ENCODE measurements around the gene SGCA. TPM values are rescaled to one million over a fixed set of nuclear protein-coding genes. Genes with fewer than 3 reads are reported as not detected.

SGCA gene
- total RNA-seq, 2 donors from 2014 or later = 1.7 to 2.3 TPM

DNA sequence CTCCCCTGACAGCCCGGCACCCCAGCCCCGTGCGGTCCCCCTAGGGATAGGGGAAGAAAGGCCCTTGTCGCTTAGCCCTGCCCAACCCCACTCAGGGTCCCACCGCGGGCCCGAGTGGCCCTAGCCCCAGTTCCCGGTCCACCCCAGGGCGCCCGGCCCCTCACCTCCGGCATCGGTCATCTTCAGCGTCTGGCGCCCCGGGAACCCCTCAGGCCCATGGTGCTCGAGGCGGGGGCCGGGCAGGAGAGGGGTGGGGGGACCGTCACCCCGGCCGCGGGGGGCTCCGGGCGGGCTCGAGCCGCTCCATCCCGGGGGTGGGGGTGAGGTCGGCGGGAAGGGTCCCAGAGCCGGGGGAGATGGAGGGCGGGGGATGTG, 36.5 kb upstream of the SGCA start:
- DNase-seq (no peak), ATAC-seq (replicated peaks in 1 of 2) (peak; percentile 7 to 14)
- H3K27me3 Mint-ChIP-seq (ENCODE audit: low read depth) = peaks cover 22% of the 10 kb centered on the region
- H3K4me1 Mint-ChIP-seq (ENCODE audit: low read depth) = peaks cover 31% of the 10 kb centered on the region
- peak overlapping the region; percentile 63 to 79 for H3K4me3 Mint-ChIP-seq
- H3K9me3 Mint-ChIP-seq = no peaks in the 10 kb centered on the region
- H3K36me3 Mint-ChIP-seq (ENCODE audit: insufficient read depth in 2 of 2) = peaks cover 3 to 6% of the 10 kb centered on the region in 2 donors
- no peak overlapping the region for H3K27ac Mint-ChIP-seq

DNA sequence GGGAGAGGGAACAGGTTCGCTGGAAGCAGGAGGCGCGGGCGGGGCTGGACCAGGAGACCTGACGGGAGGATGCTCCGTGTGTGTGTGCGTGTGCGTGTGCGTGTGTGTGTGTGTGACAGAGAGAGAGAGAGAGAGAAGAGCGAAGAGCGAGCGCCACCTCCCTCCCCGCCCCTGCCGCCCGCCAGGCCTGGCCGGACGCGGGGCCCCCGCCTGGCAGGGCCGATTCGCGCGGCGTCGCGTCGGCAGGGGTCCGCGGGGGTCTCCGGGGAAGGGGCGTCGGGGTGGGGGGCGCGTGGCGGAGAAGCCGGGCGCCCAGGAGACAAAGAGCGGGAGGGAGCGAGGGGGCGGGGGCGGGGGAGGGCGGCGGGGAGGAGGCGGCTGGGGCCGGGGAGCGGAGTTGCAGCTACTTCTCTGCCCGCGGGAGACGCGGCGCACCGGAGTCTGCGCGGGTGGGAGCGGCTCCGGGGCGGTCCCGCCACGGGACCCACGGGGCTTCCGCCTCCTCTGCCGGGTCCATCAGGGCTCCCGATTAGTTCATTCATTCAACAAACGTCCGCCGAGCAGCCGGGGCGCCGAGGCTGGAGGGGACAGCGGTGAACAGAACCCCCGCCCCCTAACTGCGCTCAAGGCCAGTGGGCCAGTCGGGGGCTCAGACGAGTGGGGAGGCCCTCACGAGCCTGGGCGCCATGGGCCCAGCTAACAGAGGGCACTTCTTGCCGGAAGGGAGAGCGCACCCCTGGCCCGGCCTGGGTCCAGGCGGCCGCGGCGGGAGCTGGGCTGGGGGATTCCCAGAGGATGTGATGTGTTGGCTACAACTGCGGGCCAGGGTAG, 35.9 kb upstream of the SGCA start, which contains the start of gene SAMD14:
SAMD14 (minus strand) TSS at position 433 of the 831 bp plus-strand sequence. CDS start 5,201 bp downstream, outside the sequence.
- Mint-ChIP-seq H3K27ac (peak within 1 kb of the TSS; percentile 48), H3K9me3 (no peaks in the 10 kb centered on the region), H3K4me3 (peak within 1 kb of the TSS; percentile 76 to 79), H3K27me3 (ENCODE audit: low read depth) (peaks cover 22% of the 10 kb centered on the region), H3K4me1 (ENCODE audit: low read depth) (peaks cover 31% of the 10 kb centered on the region), H3K36me3 (ENCODE audit: insufficient read depth in 2 of 2) (peaks cover 3 to 6% of the 10 kb centered on the region in 2 donors)
- DNase-seq = peak; percentile 43 to 56
- ATAC-seq (replicated peaks in 1 of 2) = peak; percentile 60 to 67

- peaks cover 3 to 9% of the 10 kb centered on the region in 2 donors for H3K36me3 Mint-ChIP-seq (ENCODE audit: insufficient read depth in 2 of 2)
- no peak for DNase-seq
- H3K27ac Mint-ChIP-seq = peak overlapping the region; percentile 48
- H3K4me3 Mint-ChIP-seq = peak overlapping the region; percentile 70 to 76
- H3K27me3 Mint-ChIP-seq (ENCODE audit: low read depth) = peaks cover 22% of the 10 kb centered on the region
- no peaks in the 10 kb centered on the region for H3K9me3 Mint-ChIP-seq
- peak; percentile 14 to 42 for ATAC-seq (replicated peaks in 1 of 2)
- H3K4me1 Mint-ChIP-seq (ENCODE audit: low read depth) = peaks cover 31% of the 10 kb centered on the region
Observed at GRCh38 chr17:50130559-50131305, 35.1 kb upstream of the SGCA start.

DNA sequence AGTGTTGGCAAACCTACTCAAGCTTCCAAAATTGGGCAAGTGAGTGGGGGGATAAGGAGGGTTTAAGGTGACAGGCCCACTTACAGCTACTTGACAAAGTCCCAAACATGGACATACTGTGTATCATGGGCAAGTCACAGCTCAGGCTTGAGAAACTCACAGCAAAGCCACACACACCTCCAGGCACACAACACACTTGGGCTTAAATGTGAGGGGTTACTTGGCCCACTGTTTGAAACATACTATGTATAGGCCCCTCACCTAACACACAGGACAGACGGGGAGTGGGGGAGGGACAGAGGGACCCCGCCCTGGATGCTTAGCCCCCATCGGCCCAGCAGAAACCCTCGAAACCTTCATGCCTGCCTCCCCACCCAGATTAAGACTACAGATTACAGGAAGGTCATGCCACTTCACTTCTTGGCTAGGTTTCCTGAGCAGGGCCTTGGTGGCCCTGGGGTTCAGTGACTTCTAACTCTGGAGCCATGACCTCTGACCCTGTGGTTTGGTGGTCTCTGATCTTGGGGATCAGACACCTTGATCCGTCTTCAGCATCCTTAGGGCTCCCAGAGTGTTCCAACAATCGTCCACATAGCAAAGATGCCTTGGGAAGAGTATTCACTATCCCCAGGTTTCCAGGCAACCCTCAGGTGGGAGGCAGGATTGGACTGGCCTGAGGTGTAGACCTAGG, 33.6 kb upstream of the SGCA start:
- DNase-seq (no peak), ATAC-seq (replicated peaks in 1 of 2) (no peak)
- Mint-ChIP-seq H3K4me1 (ENCODE audit: low read depth) (peaks cover 42% of the 10 kb centered on the region), H3K9me3 (no peaks in the 10 kb centered on the region), H3K27ac (peak overlapping the region; percentile 42), H3K36me3 (ENCODE audit: insufficient read depth in 2 of 2) (peaks cover 3 to 17% of the 10 kb centered on the region in 2 donors), H3K4me3 (peak overlapping the region in 1 of 2 donors; percentile 70), H3K27me3 (ENCODE audit: low read depth) (peaks cover 22% of the 10 kb centered on the region)

DNA sequence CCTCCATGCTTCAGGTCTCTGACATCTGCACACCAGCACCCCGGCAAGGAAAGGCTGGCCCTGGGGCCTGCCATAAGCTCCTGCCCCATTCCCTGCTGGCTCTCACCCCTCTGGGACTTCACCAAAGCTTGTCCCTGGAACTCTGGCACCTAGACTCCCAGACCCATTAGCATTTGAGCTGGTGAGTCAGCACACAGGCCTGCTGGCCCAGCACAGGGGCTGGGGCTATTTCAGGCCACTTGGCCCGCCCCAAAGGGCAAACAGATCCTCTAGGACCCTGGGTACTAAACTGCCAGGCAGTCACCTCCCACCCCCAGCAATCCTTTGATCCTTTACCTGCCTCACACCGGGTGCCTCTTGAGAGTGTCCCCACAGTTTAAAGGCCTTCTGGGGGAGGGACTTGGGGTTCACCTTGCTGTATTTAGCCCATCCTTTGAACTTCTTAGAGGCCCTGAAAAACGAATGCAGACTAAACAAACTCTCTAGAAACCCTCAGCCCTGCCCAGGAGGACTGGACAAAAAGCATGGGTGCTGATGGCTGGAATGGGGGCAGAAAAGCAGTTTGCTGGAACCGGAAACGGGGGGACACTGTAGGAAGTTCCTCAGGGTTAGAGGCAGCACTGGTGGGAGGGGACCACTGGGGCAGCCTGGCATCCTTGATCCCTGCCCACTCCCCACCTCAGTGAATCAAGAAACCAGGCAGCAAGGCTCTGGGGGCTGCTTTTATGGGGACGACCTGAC, 32.6 kb upstream of the SGCA start:
- no peak overlapping the region for H3K4me3 Mint-ChIP-seq
- no peaks in the 10 kb centered on the region for H3K9me3 Mint-ChIP-seq
- H3K36me3 Mint-ChIP-seq (ENCODE audit: insufficient read depth in 2 of 2) = peaks cover 9 to 27% of the 10 kb centered on the region in 2 donors
- H3K27me3 Mint-ChIP-seq (ENCODE audit: low read depth) = peaks cover 16% of the 10 kb centered on the region
- DNase-seq (no peak), ATAC-seq (replicated peaks in 1 of 2) (no peak)
- H3K27ac Mint-ChIP-seq = no peak overlapping the region
- H3K4me1 Mint-ChIP-seq (ENCODE audit: low read depth) = peaks cover 45% of the 10 kb centered on the region

- DNase-seq (no peak), ATAC-seq (replicated peaks in 1 of 2) (no peak)
- Mint-ChIP-seq H3K27me3 (ENCODE audit: low read depth) (peaks cover 10% of the 10 kb centered on the region), H3K4me1 (ENCODE audit: low read depth) (peaks cover 40% of the 10 kb centered on the region), H3K9me3 (no peaks in the 10 kb centered on the region), H3K4me3 (no peak overlapping the region), H3K27ac (no peak overlapping the region), H3K36me3 (ENCODE audit: insufficient read depth in 2 of 2) (peaks cover 10 to 32% of the 10 kb centered on the region in 2 donors)
Observed at GRCh38 chr17:50133769-50134099, 32.1 kb upstream of the SGCA start.

GRCh38 chr17:50134206-50135110, 31.3 kb upstream of the SGCA start:
- Mint-ChIP-seq H3K4me1 (ENCODE audit: low read depth) (peaks cover 38% of the 10 kb centered on the region), H3K4me3 (no peak overlapping the region), H3K36me3 (ENCODE audit: insufficient read depth in 2 of 2) (peaks cover 10 to 34% of the 10 kb centered on the region in 2 donors), H3K27ac (no peak overlapping the region), H3K9me3 (no peaks in the 10 kb centered on the region), H3K27me3 (ENCODE audit: low read depth) (peaks cover 7% of the 10 kb centered on the region)
- ATAC-seq (replicated peaks in 1 of 2) = no peak
- DNase-seq = no peak

DNA sequence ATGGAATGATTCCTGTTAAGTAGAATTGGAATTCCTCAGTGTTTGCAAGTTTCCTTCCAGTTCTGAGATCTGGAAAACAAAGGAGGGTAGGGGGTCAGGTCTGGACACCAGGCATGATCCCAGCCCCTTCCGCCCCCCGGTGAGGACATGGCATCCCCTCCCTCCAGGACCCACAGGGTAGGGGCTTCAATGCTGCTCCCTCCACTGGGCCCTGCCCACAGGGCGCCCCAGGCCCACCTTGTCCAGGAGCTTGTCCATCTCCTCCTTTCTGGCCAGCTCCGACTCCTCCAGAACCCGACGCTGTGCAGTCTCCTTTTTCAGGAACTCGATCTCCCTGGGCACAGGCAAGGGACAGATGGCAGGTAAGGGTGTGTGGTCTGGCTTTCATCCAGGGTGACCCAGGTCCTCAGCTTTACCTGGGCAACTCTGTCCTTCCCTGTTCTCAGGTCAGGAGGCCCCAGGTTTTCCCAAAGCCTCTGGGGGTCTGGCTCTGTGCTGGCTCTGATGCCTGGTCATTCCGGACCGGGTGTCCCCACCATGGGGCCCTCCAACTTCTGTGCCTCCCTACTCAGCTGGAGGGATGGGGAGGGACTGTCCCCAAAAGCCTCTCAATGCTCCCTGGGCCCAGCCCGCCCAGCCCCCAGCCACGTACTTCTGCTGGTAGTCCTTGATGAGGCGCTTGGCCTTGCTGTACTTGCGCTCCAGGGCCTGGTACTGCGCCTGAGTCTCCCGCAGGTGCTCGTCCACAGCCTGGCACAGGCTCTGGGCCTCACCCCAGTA, 30.3 kb upstream of the SGCA start:
- ATAC-seq (replicated peaks in 1 of 2) (no peak), DNase-seq (no peak)
- H3K27ac Mint-ChIP-seq = no peak overlapping the region
- peaks cover 10 to 38% of the 10 kb centered on the region in 2 donors for H3K36me3 Mint-ChIP-seq (ENCODE audit: insufficient read depth in 2 of 2)
- no peak overlapping the region for H3K4me3 Mint-ChIP-seq
- no peaks in the 10 kb centered on the region for H3K9me3 Mint-ChIP-seq
- H3K27me3 Mint-ChIP-seq (ENCODE audit: low read depth) = peaks cover 5% of the 10 kb centered on the region
- peaks cover 49% of the 10 kb centered on the region for H3K4me1 Mint-ChIP-seq (ENCODE audit: low read depth)

DNA sequence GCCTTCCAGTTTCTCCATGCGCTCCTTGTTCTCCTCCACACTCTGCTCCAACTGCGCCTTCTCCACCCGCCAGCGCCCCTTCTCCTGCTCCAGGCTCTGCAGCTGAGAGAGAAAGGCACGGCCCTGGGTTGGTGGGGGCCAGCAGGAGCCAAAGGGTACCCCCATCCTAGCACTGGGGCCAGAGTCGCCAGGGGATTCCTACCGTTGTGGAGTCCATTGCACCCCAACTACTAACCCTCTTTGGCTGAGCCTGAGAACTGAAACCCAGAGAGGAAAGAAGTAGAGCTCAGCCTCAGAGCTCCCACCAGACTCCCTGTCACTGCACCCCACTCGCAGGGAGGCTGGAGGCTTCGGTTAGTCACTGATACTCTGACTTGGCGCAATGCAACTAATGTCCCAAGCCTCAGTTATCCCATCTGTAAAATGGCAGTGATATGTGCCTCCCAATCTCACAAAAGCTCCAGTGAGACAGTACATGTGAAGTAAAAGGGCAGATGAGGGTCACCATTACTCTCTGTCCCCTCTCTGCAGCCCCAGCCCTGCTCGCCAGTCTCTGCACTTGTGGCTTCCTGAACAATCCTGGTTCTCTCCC, 29.6 kb upstream of the SGCA start:
- DNase-seq (no peak), ATAC-seq (replicated peaks in 1 of 2) (no peak)
- Mint-ChIP-seq H3K4me1 (ENCODE audit: low read depth) (peaks cover 49% of the 10 kb centered on the region), H3K4me3 (no peak overlapping the region), H3K27me3 (ENCODE audit: low read depth) (no peaks in the 10 kb centered on the region), H3K27ac (no peak overlapping the region), H3K9me3 (no peaks in the 10 kb centered on the region), H3K36me3 (ENCODE audit: insufficient read depth in 2 of 2) (peaks cover 10 to 38% of the 10 kb centered on the region in 2 donors)

DNA sequence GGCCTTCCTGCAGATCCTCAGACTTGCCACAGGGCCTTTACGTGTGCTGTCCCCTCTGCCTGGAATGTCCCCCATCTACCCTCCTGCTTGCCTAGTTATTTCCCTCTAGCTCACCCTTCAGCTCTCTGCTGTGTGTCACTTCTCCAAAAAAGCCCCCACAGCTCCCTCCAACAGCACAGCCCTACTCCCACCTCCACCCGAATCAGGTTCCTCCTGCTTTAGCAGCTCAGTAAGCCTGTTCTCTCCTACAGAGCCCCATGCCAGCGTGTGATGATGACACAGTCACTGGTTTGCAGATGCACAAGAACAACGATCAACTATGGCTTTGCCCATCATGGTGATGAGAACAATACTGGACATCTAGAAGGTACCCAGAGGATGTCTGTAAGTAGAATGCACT, 28.8 kb upstream of the SGCA start:
- H3K4me3 Mint-ChIP-seq = no peak overlapping the region
- H3K36me3 Mint-ChIP-seq (ENCODE audit: insufficient read depth in 2 of 2) = peaks cover 15 to 44% of the 10 kb centered on the region in 2 donors
- H3K4me1 Mint-ChIP-seq (ENCODE audit: low read depth) = peaks cover 49% of the 10 kb centered on the region
- H3K27me3 Mint-ChIP-seq (ENCODE audit: low read depth) = no peaks in the 10 kb centered on the region
- ATAC-seq (replicated peaks in 1 of 2) = no peak
- DNase-seq = no peak
- no peaks in the 10 kb centered on the region for H3K9me3 Mint-ChIP-seq
- no peak overlapping the region for H3K27ac Mint-ChIP-seq

DNA sequence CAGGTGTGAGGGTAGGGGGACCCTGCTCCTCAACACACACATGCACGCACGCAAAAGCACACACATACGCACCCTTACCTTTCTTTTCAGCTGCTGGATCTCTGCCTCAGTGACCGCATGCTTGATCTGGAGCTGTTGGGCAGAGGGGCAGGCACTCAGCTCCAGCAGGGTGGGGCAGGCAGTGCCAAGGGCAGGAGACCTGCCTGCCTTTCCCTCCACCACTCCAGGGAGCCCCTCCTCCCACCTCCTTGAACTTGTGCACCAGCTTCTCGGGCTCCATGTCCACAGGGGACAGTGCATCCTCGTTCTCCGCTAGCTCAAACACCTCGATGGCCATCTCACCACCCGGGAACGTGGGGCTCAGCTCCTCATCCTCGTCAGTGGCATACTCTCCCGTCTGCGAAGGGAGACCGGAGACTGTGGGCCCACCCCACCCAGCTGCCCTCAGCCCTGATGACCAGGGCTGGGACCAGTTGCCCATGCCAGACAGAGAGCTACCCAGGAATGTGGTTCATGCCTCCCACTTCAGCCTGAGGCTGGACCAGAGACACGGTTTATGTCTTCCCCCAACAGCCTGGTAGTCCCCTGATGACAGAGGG, 26.5 kb upstream of the SGCA start:
- H3K36me3 Mint-ChIP-seq (ENCODE audit: insufficient read depth in 2 of 2) = peaks cover 16 to 44% of the 10 kb centered on the region in 2 donors
- DNase-seq = no peak
- ATAC-seq (replicated peaks in 1 of 2) = no peak
- H3K9me3 Mint-ChIP-seq = no peaks in the 10 kb centered on the region
- no peaks in the 10 kb centered on the region for H3K27me3 Mint-ChIP-seq (ENCODE audit: low read depth)
- peaks cover 64% of the 10 kb centered on the region for H3K4me1 Mint-ChIP-seq (ENCODE audit: low read depth)
- no peak overlapping the region for H3K27ac Mint-ChIP-seq
- H3K4me3 Mint-ChIP-seq = no peak overlapping the region
